Measurements from ENCODE around the gene MYO18A.
A peak's percentile ranks its signal among the peaks of the same experiment; 100 is the strongest.
"Not testable (repeated sequence)": the region's sequence is repeated elsewhere in the genome, so short reads cannot be mapped to it uniquely, and the experiment has no call there.

Gene MYO18A, protein sequence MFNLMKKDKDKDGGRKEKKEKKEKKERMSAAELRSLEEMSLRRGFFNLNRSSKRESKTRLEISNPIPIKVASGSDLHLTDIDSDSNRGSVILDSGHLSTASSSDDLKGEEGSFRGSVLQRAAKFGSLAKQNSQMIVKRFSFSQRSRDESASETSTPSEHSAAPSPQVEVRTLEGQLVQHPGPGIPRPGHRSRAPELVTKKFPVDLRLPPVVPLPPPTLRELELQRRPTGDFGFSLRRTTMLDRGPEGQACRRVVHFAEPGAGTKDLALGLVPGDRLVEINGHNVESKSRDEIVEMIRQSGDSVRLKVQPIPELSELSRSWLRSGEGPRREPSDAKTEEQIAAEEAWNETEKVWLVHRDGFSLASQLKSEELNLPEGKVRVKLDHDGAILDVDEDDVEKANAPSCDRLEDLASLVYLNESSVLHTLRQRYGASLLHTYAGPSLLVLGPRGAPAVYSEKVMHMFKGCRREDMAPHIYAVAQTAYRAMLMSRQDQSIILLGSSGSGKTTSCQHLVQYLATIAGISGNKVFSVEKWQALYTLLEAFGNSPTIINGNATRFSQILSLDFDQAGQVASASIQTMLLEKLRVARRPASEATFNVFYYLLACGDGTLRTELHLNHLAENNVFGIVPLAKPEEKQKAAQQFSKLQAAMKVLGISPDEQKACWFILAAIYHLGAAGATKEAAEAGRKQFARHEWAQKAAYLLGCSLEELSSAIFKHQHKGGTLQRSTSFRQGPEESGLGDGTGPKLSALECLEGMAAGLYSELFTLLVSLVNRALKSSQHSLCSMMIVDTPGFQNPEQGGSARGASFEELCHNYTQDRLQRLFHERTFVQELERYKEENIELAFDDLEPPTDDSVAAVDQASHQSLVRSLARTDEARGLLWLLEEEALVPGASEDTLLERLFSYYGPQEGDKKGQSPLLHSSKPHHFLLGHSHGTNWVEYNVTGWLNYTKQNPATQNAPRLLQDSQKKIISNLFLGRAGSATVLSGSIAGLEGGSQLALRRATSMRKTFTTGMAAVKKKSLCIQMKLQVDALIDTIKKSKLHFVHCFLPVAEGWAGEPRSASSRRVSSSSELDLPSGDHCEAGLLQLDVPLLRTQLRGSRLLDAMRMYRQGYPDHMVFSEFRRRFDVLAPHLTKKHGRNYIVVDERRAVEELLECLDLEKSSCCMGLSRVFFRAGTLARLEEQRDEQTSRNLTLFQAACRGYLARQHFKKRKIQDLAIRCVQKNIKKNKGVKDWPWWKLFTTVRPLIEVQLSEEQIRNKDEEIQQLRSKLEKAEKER (N-terminal part only)

DNA sequence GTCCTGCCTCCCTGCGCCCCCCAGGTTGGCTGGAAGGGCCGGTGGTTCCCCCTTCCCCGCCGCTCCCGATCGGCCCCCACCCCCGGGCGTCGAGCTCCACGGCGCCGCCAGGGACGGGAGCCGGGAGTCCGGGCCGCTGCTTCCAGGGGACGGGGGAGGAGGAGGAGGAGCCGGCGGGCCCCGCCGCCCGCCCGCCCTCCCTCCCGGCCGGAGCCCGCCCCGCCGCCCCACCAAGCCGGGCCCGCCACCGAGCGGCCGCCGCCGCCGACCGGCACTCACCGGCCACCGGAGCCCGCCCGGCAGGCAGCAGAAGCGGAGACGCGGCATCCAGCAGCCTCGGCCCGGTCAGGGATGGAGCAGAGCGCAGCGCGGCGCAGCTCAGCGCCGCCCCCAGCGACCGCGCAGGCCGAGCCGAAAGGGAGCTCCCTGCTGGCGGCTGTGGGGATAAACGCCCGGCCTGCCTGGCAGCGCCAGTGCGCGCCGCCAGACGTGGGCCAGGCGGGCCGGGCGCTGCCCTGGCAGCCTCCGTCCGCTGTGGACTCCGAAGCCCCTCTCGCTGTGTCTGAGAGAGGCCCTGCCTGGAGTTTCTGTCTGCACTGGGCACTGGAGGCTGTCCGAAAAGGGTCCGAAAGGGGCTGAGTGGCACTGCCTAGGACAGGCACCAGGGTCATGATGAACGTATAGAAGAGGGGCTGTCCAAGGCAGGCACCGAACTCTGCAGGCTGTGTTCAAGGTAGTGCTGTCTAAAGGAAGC is at the start of gene MYO18A:
MYO18A (minus strand) TSS at position 365 of the 754 bp plus-strand sequence. CDS start 13,458 bp downstream, outside the sequence.
- Histone ChIP-seq H3K4me2 (ENCODE audit: low read length) (peak within 1 kb of the TSS; percentile 99), H4K20me1 (ENCODE audit: insufficient read depth, low read length) (no peaks in the 10 kb centered on the region), H3K27ac (ENCODE audit: low read length) (no peak within 1 kb of the TSS), H3K4me1 (ENCODE audit: low read length) (peaks cover 20% of the 10 kb centered on the region), H3K9me3 (ENCODE audit: insufficient read depth, low read length) (0 out of 2 replicates have a peak, but pooled peaks cover 4% of the 10 kb centered on the region), H3K27me3 (ENCODE audit: low read depth, low read length) (no peaks in the 10 kb centered on the region), H3K9ac (ENCODE audit: low read length) (peak within 1 kb of the TSS; percentile 65; the same call in 1 of the 2 replicates), H3K36me3 (replicated peaks; ENCODE audit: low read depth, low read length) (no peaks in the 10 kb centered on the region), H2AFZ (ENCODE audit: low read depth, low read length) (peak within 1 kb of the TSS; percentile 99), H3K4me3 (ENCODE audit: low read length) (peak within 1 kb of the TSS; percentile 83), H3K79me2 (ENCODE audit: low read length) (no peaks in the 10 kb centered on the region)
- TF ChIP-seq, protein P1, sequence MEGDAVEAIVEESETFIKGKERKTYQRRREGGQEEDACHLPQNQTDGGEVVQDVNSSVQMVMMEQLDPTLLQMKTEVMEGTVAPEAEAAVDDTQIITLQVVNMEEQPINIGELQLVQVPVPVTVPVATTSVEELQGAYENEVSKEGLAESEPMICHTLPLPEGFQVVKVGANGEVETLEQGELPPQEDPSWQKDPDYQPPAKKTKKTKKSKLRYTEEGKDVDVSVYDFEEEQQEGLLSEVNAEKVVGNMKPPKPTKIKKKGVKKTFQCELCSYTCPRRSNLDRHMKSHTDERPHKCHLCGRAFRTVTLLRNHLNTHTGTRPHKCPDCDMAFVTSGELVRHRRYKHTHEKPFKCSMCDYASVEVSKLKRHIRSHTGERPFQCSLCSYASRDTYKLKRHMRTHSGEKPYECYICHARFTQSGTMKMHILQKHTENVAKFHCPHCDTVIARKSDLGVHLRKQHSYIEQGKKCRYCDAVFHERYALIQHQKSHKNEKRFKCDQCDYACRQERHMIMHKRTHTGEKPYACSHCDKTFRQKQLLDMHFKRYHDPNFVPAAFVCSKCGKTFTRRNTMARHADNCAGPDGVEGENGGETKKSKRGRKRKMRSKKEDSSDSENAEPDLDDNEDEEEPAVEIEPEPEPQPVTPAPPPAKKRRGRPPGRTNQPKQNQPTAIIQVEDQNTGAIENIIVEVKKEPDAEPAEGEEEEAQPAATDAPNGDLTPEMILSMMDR (IDR thresholded peaks at IDR 0.05; ENCODE audit: low read depth, low read length) = peak; percentile 71
- no peak for TF ChIP-seq EZH2phosphoT487 (IDR thresholded peaks at IDR 0.05; ENCODE audit: low read depth)

DNA sequence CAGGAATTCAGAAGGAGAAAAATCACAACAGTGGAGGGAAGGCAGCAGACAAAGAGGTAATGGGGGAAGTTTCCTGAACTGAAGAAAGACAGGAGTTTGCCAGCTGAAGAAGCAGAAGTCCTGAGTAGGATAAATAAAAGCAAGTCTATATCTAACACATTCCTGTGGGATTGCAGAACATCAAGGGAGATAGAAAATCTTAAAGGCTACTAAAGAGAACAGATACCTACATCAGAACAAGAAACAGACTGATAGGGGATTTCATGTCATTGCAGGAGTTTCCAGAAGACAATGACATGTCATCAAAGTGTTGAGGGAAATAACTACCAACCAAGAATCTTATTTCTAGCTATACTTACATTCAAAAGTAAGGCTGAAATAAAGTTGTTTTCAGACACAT is 45.2 kb upstream of the MYO18A start:
- peaks cover 24% of the 10 kb centered on the region for H3K4me1 ChIP-seq (ENCODE audit: low read length)
- no peak for TF ChIP-seq EZH2phosphoT487 (IDR thresholded peaks at IDR 0.05; ENCODE audit: low read depth)
- TF ChIP-seq, protein P1 (IDR thresholded peaks at IDR 0.05; ENCODE audit: low read depth, low read length) = no peak
- no peak overlapping the region for H3K4me3 ChIP-seq (ENCODE audit: low read length)
- H3K4me2 ChIP-seq (ENCODE audit: low read length) = 0 out of 2 replicates have a peak overlapping the region, but pooled peaks have one; percentile 8
- no peaks in the 10 kb centered on the region for H3K27me3 ChIP-seq (ENCODE audit: low read depth, low read length)
- H2AFZ ChIP-seq (ENCODE audit: low read depth, low read length) = no peak overlapping the region
- H3K9ac ChIP-seq (ENCODE audit: low read length) = no peak overlapping the region
- H4K20me1 ChIP-seq (ENCODE audit: insufficient read depth, low read length) = no peaks in the 10 kb centered on the region
- H3K27ac ChIP-seq (ENCODE audit: low read length) = no peak overlapping the region
- no peaks in the 10 kb centered on the region for H3K9me3 ChIP-seq (ENCODE audit: insufficient read depth, low read length)
- no peaks in the 10 kb centered on the region for H3K79me2 ChIP-seq (ENCODE audit: low read length)
- no peaks in the 10 kb centered on the region for H3K36me3 ChIP-seq (replicated peaks; ENCODE audit: low read depth, low read length)

DNA sequence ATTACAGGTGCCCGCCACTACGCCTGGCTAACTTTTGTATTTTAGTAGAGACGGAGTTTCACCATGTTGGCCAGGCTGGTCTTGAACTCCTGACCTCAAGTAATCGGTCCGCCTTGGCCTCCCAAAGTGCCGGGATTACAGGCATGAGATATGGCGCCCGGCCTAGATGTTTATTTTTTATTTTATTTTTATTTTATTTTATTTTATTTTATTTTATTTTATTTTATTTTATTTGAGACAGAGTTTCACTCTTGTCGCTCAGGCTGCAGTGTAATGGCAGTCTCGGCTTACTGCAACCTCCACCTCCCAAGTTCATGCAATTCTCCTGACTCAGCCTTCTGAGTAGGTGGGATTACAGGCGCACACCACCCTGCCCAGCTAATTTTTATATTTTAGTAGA is 41.1 kb upstream of the MYO18A start:
- H3K79me2 ChIP-seq (ENCODE audit: low read length); H4K20me1 ChIP-seq (ENCODE audit: insufficient read depth, low read length); H3K4me3 ChIP-seq (ENCODE audit: low read length); H3K9ac ChIP-seq (ENCODE audit: low read length); H3K27ac ChIP-seq (ENCODE audit: low read length); H2AFZ ChIP-seq (ENCODE audit: low read depth, low read length); H3K9me3 ChIP-seq (ENCODE audit: insufficient read depth, low read length); H3K27me3 ChIP-seq (ENCODE audit: low read depth, low read length); H3K36me3 ChIP-seq (replicated peaks; ENCODE audit: low read depth, low read length); H3K4me2 ChIP-seq (ENCODE audit: low read length): not testable (repeated sequence)
- H3K4me1 ChIP-seq (ENCODE audit: low read length) = peaks cover 33% of the 10 kb centered on the region
